Activated naive CD4-positive, alpha-beta T cell treated with anti-CD3 and anti-CD28 coated beads, Interleukin-2, amount 50 U/mL, for 16 hours (primary cell): Measurements from ENCODE around the gene LRRN2.

Source experiments
- DNase-seq: peaks from one replicate; pipeline ENCODE4 v3.0.0-alpha.2; 2020

The LRRN2 gene

DNA sequence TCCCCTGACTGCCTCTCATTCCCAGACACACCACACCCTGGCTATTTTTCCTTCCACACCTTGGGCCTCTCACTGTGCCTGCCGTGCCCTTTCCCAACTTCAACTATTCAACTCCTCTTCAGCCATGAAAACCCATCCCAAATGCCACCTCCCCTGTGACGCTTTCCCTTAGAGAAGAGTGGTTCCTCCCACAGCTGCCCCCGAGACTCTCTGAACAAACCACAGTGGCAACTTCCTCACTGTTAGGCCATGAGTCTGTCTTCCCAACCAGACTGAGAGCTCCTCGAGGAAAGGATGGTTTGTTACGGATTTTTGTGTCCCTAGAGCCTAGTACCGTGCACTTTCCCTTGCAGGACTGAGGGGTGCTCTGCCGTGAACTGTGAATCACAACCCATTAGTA lies 59.2 kb downstream of the LRRN2 start:
- DNase-seq = no peak

DNA sequence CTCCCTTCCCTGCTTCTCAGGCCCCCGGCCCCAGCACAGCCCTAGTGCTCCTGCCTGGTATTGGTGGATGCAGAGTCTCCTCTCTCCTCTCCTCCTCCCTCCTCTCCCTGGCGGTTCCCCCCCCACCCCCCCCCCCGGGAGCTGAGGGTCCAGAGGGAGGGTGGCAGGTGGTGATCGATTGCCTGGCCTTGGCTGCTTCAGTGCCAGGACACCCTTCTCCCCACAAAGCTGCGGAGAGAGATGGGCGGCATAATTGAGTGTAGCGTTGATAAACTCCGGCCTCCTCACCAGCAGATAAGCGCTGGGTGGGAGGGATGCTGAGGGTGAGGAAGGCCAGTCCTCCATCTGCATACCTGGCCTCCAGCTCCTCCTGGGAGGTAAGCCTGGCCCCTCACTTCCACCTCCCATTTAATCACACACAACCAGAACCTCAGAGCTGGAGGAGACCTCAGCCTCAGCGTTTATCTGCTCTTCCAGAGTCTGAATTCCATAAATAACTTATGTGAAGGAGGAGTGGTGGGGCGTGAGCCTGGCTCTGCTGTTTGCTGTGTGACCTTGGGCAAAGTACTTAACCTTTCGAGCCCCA lies 60.8 kb downstream of the LRRN2 start:
- DNase-seq = no peak

- no peak for DNase-seq
These were observed 61.6 kb downstream of the LRRN2 start for GRCh38 chr1:204623894-204624361.

DNA sequence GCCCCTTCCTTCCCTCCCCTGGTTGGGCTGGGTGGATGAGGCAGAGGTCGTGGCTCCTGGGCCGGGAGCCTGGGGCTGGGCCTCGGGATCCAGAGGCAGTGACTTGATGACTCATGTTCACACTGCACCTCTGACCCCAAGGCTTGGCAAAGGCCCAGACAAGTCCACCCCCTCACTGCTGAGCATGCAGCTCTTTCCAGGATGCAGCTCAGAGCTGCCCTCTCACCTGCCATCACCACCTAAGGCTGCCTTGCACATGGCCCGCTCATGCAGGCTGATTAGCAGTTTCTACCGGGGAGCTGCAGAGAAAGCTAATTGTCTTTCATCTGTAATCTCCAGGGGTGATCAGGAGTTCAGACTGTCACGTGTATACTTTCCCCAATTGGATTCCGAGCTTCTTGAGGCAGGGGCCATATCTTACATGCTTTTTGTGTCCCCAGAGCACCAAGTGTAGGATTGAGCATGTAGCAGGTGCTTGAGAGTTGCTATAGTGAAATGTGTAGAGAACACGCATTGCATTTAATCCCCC lies 62.1 kb downstream of the LRRN2 start:
- DNase-seq = no peak

DNA sequence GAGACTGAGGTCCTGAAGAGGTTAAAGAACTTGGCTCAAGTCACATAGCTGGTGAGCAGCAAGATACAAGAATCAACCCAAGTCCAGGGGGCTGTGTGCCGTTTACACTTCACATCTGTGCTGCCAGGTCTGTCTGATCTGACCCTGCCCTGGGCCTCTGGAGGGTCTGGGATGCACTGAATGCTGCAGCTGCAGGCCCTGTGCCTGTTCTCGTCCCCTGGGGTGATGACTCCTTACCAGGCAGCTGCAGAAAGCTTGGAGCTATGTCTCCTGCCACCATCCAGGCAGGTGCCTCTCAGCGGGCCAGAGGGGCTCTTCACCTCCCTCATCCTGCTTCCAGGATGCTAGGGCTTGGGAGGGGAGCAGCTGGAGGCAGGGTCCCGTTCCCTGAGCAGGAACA lies 63.5 kb downstream of the LRRN2 start:
- no peak for DNase-seq

DNA sequence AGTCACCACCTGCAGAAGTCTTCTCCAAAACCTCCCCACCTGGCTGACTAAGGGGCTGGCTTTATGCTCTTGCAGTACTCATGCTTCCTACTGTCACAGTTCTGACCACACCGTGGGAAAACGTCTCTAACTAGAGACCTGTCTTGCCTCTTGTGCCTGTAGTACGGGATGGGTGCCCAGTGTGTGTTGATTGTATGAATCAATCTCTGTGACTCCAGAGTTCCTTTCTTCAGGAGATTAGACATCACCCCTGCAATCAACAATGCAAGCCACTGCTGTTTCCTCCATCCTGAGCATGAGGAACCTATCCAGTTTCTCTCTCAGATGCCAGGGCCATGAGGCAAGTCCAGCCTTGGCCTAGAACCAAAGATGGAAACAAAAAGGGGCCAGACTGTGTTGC lies 64.1 kb downstream of the LRRN2 start:
- DNase-seq = no peak

DNA sequence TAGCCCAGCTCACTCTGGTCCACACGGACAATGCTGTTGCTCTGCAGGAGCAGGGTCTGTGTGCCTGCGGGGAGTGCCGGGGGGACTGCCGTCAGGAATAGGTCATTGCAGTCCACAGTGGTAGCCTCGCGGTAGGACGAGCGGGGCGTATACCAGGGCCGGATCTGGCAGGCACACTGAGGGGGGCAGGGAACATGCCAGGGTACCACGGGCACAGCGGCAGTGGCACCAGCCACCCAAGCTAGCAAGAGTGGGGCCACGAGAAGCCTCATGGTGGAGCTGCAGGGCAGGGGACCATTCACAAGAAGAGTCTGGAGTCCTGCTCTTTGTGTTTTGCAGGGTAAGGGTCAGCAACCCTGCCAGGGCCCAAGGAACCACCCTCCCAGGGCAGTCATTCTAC lies 65.8 kb downstream of the LRRN2 start:
- DNase-seq = no peak

DNA sequence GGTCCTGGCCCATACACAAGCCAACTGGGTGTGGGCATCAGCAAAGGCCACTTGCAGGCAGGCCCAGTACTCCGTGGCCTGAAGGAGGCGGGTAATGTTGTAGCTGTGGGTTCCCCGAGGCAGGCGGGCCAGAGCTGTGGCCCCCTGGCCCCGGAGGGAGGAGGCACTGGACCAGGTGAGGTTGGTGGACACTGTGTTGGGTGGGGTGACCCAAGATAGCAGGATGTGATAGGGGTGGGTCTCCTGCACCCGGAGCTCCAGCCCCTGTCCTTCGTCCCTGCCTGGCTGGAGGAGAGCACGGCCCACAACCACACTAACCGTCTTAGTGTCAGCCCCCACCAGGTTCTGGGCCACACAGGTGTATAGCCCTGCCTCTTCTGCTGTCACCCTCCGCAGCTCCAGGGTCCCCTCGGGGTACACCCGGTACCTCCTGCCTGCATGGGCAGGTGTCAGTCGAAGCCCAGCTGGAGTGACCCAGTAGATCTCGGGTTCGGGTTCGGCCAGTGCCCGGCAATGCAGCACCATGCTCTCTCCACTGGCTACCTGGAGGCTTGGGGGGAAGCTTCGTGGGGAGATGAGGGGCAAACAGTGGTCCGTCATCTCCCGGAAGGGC lies 67.3 kb downstream of the LRRN2 start:
- DNase-seq = no peak

GRCh38 chr1:204617256-204618147 lies 68.0 kb downstream of the LRRN2 start:
- DNase-seq = no peak

DNA sequence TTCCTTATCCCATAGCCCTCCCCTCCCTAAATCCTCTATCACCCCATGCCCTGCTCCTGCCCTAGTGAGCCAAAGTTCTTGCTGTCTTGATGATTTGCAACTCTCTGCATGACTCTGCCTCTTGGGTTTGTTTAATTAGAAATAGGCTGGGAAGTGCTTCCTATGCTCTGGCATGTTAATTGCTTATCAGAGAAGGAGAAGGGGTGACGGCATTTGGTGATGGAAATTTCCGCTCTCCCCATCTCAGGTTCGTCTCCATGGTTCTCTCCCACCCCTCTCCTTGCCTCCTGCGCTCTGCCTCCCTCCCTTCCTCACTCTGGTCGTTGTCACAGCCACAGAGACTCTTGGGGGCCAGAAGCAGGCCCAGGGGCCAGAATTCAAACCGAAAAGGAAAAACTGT lies 68.9 kb downstream of the LRRN2 start:
- DNase-seq = no peak

- no peak for DNase-seq
These were observed 69.7 kb downstream of the LRRN2 start for GRCh38 chr1:204615881-204616280.

GRCh38 chr1:204613636-204614035 lies 71.9 kb downstream of the LRRN2 start:
- no peak for DNase-seq

GRCh38 chr1:204612326-204612725 lies 73.2 kb downstream of the LRRN2 start:
- DNase-seq = no peak

DNA sequence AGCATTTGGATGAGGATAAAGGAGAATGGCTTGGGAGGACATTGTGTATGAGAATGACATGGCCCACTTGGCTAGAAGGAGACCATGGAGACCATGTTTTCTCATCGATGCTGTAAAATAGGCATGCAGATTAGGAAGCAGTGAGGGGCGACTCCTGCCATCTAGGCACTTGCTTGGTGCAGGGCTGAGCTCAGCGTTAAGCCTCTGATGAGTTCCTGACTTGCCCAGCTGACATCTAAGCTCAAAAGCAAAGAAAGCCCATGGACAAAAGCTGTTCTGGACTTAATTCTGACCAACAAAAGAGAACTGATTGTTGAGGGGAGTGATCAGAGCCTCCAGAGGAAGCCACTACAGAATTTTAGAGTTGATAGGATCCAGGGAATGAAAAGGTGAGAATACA lies 74.5 kb downstream of the LRRN2 start:
- no peak for DNase-seq

- DNase-seq = no peak
These were observed 77.6 kb downstream of the LRRN2 start for GRCh38 chr1:204607910-204608309.

DNA sequence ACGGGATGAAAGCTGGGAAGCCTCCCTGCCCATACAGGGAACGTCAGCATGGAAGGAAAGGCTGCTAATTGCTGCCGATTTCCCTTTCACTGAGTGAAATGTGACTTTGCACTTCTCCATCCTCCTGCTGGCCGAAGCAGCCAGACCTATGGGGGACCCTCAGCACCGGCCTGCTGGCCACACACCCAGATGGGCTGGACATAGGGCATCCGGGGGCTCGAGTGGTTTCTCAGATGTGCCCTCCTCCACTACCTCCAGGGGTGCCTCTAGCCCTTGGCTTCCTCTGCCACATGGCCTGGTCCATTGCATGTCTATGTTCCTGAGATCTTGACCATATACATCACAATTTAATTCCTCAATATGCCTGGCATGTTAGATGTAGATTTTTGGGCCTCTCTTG lies 79.7 kb downstream of the LRRN2 start:
- DNase-seq = no peak

- DNase-seq = no peak
These were observed 82.5 kb downstream of the LRRN2 start for GRCh38 chr1:204602871-204603542.

DNA sequence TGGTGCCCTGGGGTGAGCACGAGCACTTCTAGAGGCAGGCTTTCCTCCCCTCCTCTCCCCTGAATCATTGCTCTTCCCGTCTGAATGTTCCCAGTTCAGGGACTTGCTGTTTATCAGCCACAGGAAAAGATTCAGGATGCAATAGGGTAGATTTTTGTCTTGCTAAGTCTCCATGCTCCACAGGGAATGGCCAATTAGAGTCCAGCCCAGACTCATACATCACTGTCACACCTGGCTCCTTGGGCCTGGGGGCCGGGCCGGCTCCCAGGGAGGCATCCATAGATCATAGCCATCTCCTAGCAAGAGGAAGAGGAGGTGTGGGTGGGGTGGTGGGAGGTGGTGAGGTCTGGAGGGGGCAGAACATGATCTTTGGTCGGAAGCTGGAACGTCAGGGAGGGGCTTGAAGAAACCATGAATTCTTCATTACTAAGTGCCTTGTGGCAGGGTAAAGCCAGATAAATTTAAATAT lies 83.4 kb downstream of the LRRN2 start:
- no peak for DNase-seq

DNA sequence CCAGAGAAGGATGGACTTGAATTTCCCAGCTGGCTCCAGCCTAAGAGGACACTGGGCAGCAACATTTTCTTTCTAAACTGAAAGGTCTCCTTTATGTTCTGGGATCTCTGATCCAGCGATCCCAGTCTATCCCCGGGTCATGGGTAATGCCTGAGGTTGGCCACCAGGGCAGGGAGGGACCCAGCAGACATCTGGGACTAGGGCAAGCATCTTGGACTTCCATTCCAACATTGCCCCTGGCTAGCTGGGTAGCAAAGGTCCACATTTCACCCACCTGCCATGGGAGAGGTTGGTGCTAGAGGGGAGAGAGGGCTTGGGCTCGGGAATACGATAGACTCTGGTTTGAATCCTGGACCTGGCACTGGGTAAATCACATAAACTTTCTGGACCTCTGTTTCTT lies 84.6 kb downstream of the LRRN2 start:
- no peak for DNase-seq

DNA sequence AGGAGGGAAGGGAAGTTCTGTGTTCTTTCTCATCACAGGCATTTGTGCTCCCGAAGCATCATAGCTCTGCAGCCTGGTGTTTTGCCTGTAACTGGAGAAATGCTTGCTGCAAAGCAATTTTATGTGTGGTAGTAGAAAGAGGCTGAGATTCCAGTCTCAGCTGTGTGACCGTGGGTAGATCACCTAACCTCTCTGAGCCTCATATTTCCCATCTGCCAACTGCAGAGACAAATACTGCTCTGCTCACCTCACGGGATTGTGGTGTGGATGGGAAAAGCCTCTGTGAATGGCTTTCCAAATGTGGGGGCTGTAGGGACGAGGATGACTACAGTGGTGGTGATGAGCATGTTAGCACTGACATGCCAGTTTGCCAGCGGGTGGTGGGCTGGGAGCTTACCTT lies 85.3 kb downstream of the LRRN2 start:
- no peak for DNase-seq

DNA sequence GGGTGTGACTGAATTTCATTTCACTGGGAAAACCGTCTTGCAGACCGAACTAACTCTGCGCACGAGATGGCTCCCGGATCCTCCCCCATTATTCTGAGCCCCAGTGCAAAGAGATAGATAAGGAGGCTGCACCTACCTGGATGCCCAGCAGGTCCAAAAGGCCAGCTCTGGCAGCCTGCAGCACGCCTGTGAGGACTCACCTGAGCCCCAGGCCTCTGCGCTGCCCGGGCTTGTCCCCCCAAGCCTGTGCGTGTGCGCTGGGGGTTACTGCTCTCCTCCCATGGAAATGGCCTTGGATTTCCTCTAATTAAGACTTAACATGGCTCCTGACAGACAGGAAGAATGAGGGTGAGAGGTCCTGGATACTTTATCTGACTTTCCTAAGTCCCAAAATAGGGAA lies 85.9 kb downstream of the LRRN2 start:
- DNase-seq = no peak

DNA sequence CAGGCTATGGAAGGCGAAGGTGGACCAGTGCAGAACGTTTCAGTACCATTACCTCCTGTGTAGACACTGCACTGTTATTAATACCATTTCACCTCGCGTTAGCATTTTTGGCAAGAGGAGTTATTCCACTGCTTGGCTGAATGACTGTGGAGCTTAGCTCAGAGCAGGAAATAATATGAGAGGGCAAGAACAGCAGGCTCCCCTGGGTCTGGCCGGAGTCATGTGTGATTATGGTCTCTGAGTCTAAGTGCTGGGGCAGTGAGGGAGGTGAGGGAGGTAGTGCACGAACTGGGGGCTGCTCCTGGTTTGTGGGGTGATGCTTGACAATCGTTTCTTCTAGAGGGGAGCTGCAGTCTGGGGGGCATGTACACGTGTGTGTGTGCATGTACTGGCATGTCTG lies 86.4 kb downstream of the LRRN2 start:
- no peak for DNase-seq

DNA sequence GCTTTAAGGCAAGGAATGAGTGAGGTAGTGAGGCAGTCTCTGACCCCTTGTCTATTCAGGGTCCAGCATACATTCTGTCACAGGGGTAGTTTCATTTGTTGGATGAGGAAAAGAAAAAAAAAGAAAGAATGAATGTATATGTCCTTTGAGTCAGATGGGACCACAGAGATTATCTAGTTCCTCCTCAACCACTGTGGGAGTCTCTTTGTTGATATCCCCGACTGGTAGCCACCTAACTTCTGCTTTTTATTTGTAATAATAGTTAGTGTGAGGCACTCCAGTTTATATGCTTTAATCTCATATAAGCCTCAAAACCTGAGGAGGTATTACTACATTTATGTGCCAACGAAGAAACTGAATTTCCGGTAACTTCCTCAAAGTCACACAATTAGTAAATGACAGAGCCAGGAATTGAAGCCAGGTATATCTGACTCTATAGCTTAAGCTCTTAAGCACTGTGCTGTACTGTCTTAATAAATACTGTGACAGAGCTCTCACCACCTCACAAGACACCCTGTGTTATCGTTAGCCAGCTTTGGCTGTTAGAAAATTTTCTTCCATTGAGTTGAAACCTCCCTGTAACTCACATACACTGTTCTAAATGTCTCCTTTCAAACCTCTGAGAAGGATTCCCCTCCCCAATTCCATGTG lies 87.1 kb downstream of the LRRN2 start:
- DNase-seq = no peak
